ENCODE data around the gene TPO.

DNA sequence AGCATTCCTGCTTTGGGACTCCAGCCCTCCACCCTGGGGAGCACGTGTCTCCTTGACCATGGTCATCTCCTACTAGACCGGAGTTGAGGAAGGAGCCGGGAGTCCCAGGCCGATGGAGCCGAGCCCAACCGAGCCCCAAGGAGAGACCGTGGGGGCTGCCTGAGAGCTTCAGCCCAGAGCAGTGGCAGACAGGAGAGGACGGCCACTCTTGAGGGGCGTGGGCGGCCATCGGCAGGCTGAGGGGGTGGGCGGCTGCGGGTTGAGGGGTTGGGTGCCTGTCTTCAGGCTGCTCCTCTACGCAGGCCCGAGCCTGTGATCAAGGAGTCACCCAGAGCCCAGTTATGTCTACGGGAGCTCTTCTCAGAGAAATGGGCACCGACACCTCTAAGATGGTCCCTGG, 172.4 kb downstream of the TPO start:
- TF ChIP-seq POLR2AphosphoS5 (IDR thresholded peaks at IDR 0.05; ENCODE audit: low read depth, low read length) (no peak), TAF1 (IDR thresholded peaks at IDR 0.05; ENCODE audit: borderline replicate concordance, insufficient read depth, low read length) (no peak)

Data from PFSK-1 (cell line).